ENCODE measurements around the gene PDZD2.
"Not testable (repeated sequence)": the region's sequence is repeated elsewhere in the genome, so short reads cannot be mapped to it uniquely, and the experiment has no call there.

Gene PDZD2

GRCh38 chr5:31680528-31680927 lies 41.6 kb downstream of the PDZD2 start:
- Histone ChIP-seq H3K27me3 (ENCODE audit: control insufficient read depth, insufficient read depth, low read length, poor library complexity, severe bottlenecking) (no peaks in the 10 kb centered on the region), H3K4me3 (ENCODE audit: insufficient read depth, low read depth, low read length) (no peak overlapping the region), H3K27ac (ENCODE audit: insufficient read depth, low read depth, low read length, poor library complexity, severe bottlenecking) (no peak overlapping the region), H3K36me3 (ENCODE audit: control insufficient read depth, insufficient read depth, low read length) (no peaks in the 10 kb centered on the region), H3K9me3 (ENCODE audit: control insufficient read depth, low read length) (no peaks in the 10 kb centered on the region), H3K4me1 (ENCODE audit: control insufficient read depth, insufficient read depth, low read length) (no peaks in the 10 kb centered on the region)
- WGBS, 2 experiments: 90 to 93% methylated on average over 12 of the region's 12 CpGs

- Histone ChIP-seq H3K27ac (ENCODE audit: insufficient read depth, low read depth, low read length, poor library complexity, severe bottlenecking) (no peak overlapping the region), H3K36me3 (ENCODE audit: control insufficient read depth, insufficient read depth, low read length) (no peaks in the 10 kb centered on the region), H3K9me3 (ENCODE audit: control insufficient read depth, low read length) (no peaks in the 10 kb centered on the region), H3K4me3 (ENCODE audit: insufficient read depth, low read depth, low read length) (no peak overlapping the region), H3K4me1 (ENCODE audit: control insufficient read depth, insufficient read depth, low read length) (no peaks in the 10 kb centered on the region), H3K27me3 (ENCODE audit: control insufficient read depth, insufficient read depth, low read length, poor library complexity, severe bottlenecking) (no peaks in the 10 kb centered on the region)
- 83 to 84% methylated on average over 9 to 10 of the region's 11 CpGs for whole genome bisulfite sequencing, 2 experiments
Observed at GRCh38 chr5:31682025-31682424, 43.1 kb downstream of the PDZD2 start.

- H3K4me1 ChIP-seq (ENCODE audit: control insufficient read depth, insufficient read depth, low read length): no peaks in the 10 kb centered on the region
- no peaks in the 10 kb centered on the region for H3K9me3 ChIP-seq (ENCODE audit: control insufficient read depth, low read length)
- H3K27ac ChIP-seq (ENCODE audit: insufficient read depth, low read depth, low read length, poor library complexity, severe bottlenecking): no peak overlapping the region
- no peak overlapping the region for H3K4me3 ChIP-seq (ENCODE audit: insufficient read depth, low read depth, low read length)
- WGBS, 2 experiments: 74 to 77% methylated on average over 6 of the region's 6 CpGs
- H3K36me3 ChIP-seq (ENCODE audit: control insufficient read depth, insufficient read depth, low read length): no peaks in the 10 kb centered on the region
- H3K27me3 ChIP-seq (ENCODE audit: control insufficient read depth, insufficient read depth, low read length, poor library complexity, severe bottlenecking): no peaks in the 10 kb centered on the region
Observed at GRCh38 chr5:31682851-31683250, 43.9 kb downstream of the PDZD2 start.

GRCh38 chr5:31688515-31689092 lies 49.7 kb downstream of the PDZD2 start:
- H3K27me3 ChIP-seq (ENCODE audit: control insufficient read depth, insufficient read depth, low read length, poor library complexity, severe bottlenecking): no peaks in the 10 kb centered on the region
- no peaks in the 10 kb centered on the region for H3K9me3 ChIP-seq (ENCODE audit: control insufficient read depth, low read length)
- WGBS, 2 experiments: 53 to 54% methylated on average over 6 of the region's 6 CpGs
- H3K4me3 ChIP-seq (ENCODE audit: insufficient read depth, low read depth, low read length): no peak overlapping the region
- H3K27ac ChIP-seq (ENCODE audit: insufficient read depth, low read depth, low read length, poor library complexity, severe bottlenecking): no peak overlapping the region
- peaks cover 3% of the 10 kb centered on the region for H3K4me1 ChIP-seq (ENCODE audit: control insufficient read depth, insufficient read depth, low read length)
- no peaks in the 10 kb centered on the region for H3K36me3 ChIP-seq (ENCODE audit: control insufficient read depth, insufficient read depth, low read length)

GRCh38 chr5:31691408-31691807 lies 52.5 kb downstream of the PDZD2 start:
- not testable (repeated sequence) for H3K27me3 ChIP-seq (ENCODE audit: control insufficient read depth, insufficient read depth, low read length, poor library complexity, severe bottlenecking); H3K36me3 ChIP-seq (ENCODE audit: control insufficient read depth, insufficient read depth, low read length); H3K4me1 ChIP-seq (ENCODE audit: control insufficient read depth, insufficient read depth, low read length); H3K27ac ChIP-seq (ENCODE audit: insufficient read depth, low read depth, low read length, poor library complexity, severe bottlenecking); H3K9me3 ChIP-seq (ENCODE audit: control insufficient read depth, low read length); H3K4me3 ChIP-seq (ENCODE audit: insufficient read depth, low read depth, low read length)
- WGBS, 2 experiments: 94 to 97% methylated on average over 6 of the region's 6 CpGs

- 94 to 95% methylated on average over 17 of the region's 17 CpGs for WGBS, 2 experiments
- Histone ChIP-seq H3K4me3 (ENCODE audit: insufficient read depth, low read depth, low read length) (no peak overlapping the region), H3K4me1 (ENCODE audit: control insufficient read depth, insufficient read depth, low read length) (peaks cover 3% of the 10 kb centered on the region), H3K9me3 (ENCODE audit: control insufficient read depth, low read length) (no peaks in the 10 kb centered on the region), H3K36me3 (ENCODE audit: control insufficient read depth, insufficient read depth, low read length) (no peaks in the 10 kb centered on the region), H3K27me3 (ENCODE audit: control insufficient read depth, insufficient read depth, low read length, poor library complexity, severe bottlenecking) (no peaks in the 10 kb centered on the region), H3K27ac (ENCODE audit: insufficient read depth, low read depth, low read length, poor library complexity, severe bottlenecking) (no peak overlapping the region)
Observed at GRCh38 chr5:31692561-31693221, 53.8 kb downstream of the PDZD2 start.

- Histone ChIP-seq H3K9me3 (ENCODE audit: control insufficient read depth, low read length) (no peaks in the 10 kb centered on the region), H3K36me3 (ENCODE audit: control insufficient read depth, insufficient read depth, low read length) (no peaks in the 10 kb centered on the region), H3K27me3 (ENCODE audit: control insufficient read depth, insufficient read depth, low read length, poor library complexity, severe bottlenecking) (no peaks in the 10 kb centered on the region), H3K4me1 (ENCODE audit: control insufficient read depth, insufficient read depth, low read length) (no peaks in the 10 kb centered on the region), H3K27ac (ENCODE audit: insufficient read depth, low read depth, low read length, poor library complexity, severe bottlenecking) (no peak overlapping the region), H3K4me3 (ENCODE audit: insufficient read depth, low read depth, low read length) (no peak overlapping the region)
- 79 to 81% methylated on average over 7 of the region's 7 CpGs for WGBS, 2 experiments
Observed at GRCh38 chr5:31698673-31699072, 59.7 kb downstream of the PDZD2 start.

GRCh38 chr5:31701642-31702299 lies 62.8 kb downstream of the PDZD2 start:
- WGBS, 2 experiments: 85 to 88% methylated on average over 11 of the region's 11 CpGs
- H3K27ac ChIP-seq (ENCODE audit: insufficient read depth, low read depth, low read length, poor library complexity, severe bottlenecking): no peak overlapping the region
- H3K27me3 ChIP-seq (ENCODE audit: control insufficient read depth, insufficient read depth, low read length, poor library complexity, severe bottlenecking): no peaks in the 10 kb centered on the region
- no peak overlapping the region for H3K4me3 ChIP-seq (ENCODE audit: insufficient read depth, low read depth, low read length)
- H3K9me3 ChIP-seq (ENCODE audit: control insufficient read depth, low read length): no peaks in the 10 kb centered on the region
- no peaks in the 10 kb centered on the region for H3K4me1 ChIP-seq (ENCODE audit: control insufficient read depth, insufficient read depth, low read length)
- H3K36me3 ChIP-seq (ENCODE audit: control insufficient read depth, insufficient read depth, low read length): no peaks in the 10 kb centered on the region

GRCh38 chr5:31702712-31703111 lies 63.8 kb downstream of the PDZD2 start:
- H3K9me3 ChIP-seq (ENCODE audit: control insufficient read depth, low read length): no peaks in the 10 kb centered on the region
- no peaks in the 10 kb centered on the region for H3K27me3 ChIP-seq (ENCODE audit: control insufficient read depth, insufficient read depth, low read length, poor library complexity, severe bottlenecking)
- no peaks in the 10 kb centered on the region for H3K36me3 ChIP-seq (ENCODE audit: control insufficient read depth, insufficient read depth, low read length)
- no peak overlapping the region for H3K27ac ChIP-seq (ENCODE audit: insufficient read depth, low read depth, low read length, poor library complexity, severe bottlenecking)
- WGBS, 2 experiments: 94 to 98% methylated on average over 2 of the region's 2 CpGs
- H3K4me3 ChIP-seq (ENCODE audit: insufficient read depth, low read depth, low read length): no peak overlapping the region
- H3K4me1 ChIP-seq (ENCODE audit: control insufficient read depth, insufficient read depth, low read length): no peaks in the 10 kb centered on the region

- Histone ChIP-seq H3K9me3 (ENCODE audit: control insufficient read depth, low read length) (no peaks in the 10 kb centered on the region), H3K4me1 (ENCODE audit: control insufficient read depth, insufficient read depth, low read length) (no peaks in the 10 kb centered on the region), H3K4me3 (ENCODE audit: insufficient read depth, low read depth, low read length) (no peak overlapping the region), H3K36me3 (ENCODE audit: control insufficient read depth, insufficient read depth, low read length) (no peaks in the 10 kb centered on the region), H3K27me3 (ENCODE audit: control insufficient read depth, insufficient read depth, low read length, poor library complexity, severe bottlenecking) (no peaks in the 10 kb centered on the region), H3K27ac (ENCODE audit: insufficient read depth, low read depth, low read length, poor library complexity, severe bottlenecking) (no peak overlapping the region)
- WGBS, 2 experiments: 73 to 92% methylated on average over 1 of the region's 1 CpG
Observed at GRCh38 chr5:31703757-31704156, 64.8 kb downstream of the PDZD2 start.
